H9 (cell line): ENCODE measurements around the gene CRMP1. TPM values are rescaled to one million over a fixed set of nuclear protein-coding genes. Genes with fewer than 3 reads are reported as not detected.

ENCODE experiments used
- DNase-seq: peaks from one replicate; pipeline ENCODE4 v3.0.0-alpha.2; 2017
- H2AFZ ChIP-seq: one replicate; pipeline ENCODE4 v1.6.1; 2013; ENCODE audit warnings: mild to moderate bottlenecking, low read length, control low read depth, moderate library complexity
- H2AK5ac ChIP-seq: 2 replicates; pipeline ENCODE4 v1.6.1; 2013; ENCODE audit warnings: low read length, control low read depth, mixed read lengths; ENCODE audit not compliant: insufficient read length
- H2BK120ac ChIP-seq: one replicate; pipeline ENCODE4 v1.6.1; 2013; ENCODE audit warnings: low read depth, mild to moderate bottlenecking, low read length, control low read depth, inconsistent platforms; ENCODE audit not compliant: poor library complexity, severe bottlenecking
- H2BK12ac ChIP-seq: 2 replicates; pipeline ENCODE4 v1.6.1; 2013; ENCODE audit warnings: low read length, control low read depth, mixed read lengths, low read depth; ENCODE audit not compliant: insufficient read length
- H2BK15ac ChIP-seq: 2 replicates; pipeline ENCODE4 v1.6.1; 2013; ENCODE audit warnings: low read depth, low read length, control low read depth
- H2BK20ac ChIP-seq: one replicate; pipeline ENCODE4 v1.6.1; 2013; ENCODE audit warnings: low read depth, mild to moderate bottlenecking, low read length, control low read depth, inconsistent platforms; ENCODE audit not compliant: poor library complexity, severe bottlenecking
- H2BK5ac ChIP-seq: 2 replicates; pipeline ENCODE4 v1.6.1; 2013; ENCODE audit warnings: low read length, control low read depth, mixed read lengths; ENCODE audit not compliant: insufficient read length
- H3K14ac ChIP-seq: 2 replicates; pipeline ENCODE4 v1.6.1; 2013; ENCODE audit warnings: low read length, control low read depth; ENCODE audit not compliant: insufficient read depth
- H3K18ac ChIP-seq: 2 replicates; pipeline ENCODE4 v1.6.1; 2013; ENCODE audit warnings: low read depth, mild to moderate bottlenecking, mixed read lengths, low read length, control low read depth; ENCODE audit not compliant: insufficient read length
- H3K23ac ChIP-seq: 2 replicates; pipeline ENCODE4 v1.6.1; 2013; ENCODE audit warnings: low read length, control low read depth, mixed read lengths, low read depth; ENCODE audit not compliant: insufficient read length
- H3K23me2 ChIP-seq: 2 replicates; pipeline ENCODE4 v1.6.1; 2013; ENCODE audit warnings: low read depth, mild to moderate bottlenecking, mixed read lengths, low read length, control low read depth; ENCODE audit not compliant: insufficient read length, poor library complexity, severe bottlenecking
- H3K27ac ChIP-seq: 2 replicates; pipeline ENCODE4 v1.5.1; 2013; ENCODE audit warnings: low read length, control low read depth, mixed read lengths, low read depth; ENCODE audit not compliant: insufficient read length
- H3K27me3 ChIP-seq: 2 replicates; pipeline ENCODE4 v1.6.1; 2013; ENCODE audit warnings: low read length, control low read depth, inconsistent platforms; ENCODE audit not compliant: insufficient read depth
- H3K4ac ChIP-seq: 2 replicates; pipeline ENCODE4 v1.6.1; 2013; ENCODE audit warnings: low read depth, mild to moderate bottlenecking, control low read depth, inconsistent platforms, low read length, moderate library complexity
- H3K4me1 ChIP-seq: 2 replicates; pipeline ENCODE4 v1.6.1; 2013; ENCODE audit warnings: low read length, control low read depth, inconsistent platforms; ENCODE audit not compliant: insufficient read depth
- H3K4me2 ChIP-seq: 2 replicates; pipeline ENCODE4 v1.6.1; 2013; ENCODE audit warnings: low read length, control low read depth, mixed read lengths; ENCODE audit not compliant: insufficient read length, insufficient read depth
- H3K56ac ChIP-seq: 2 replicates; pipeline ENCODE4 v1.6.1; 2013; ENCODE audit warnings: low read depth, mild to moderate bottlenecking, mixed read lengths, low read length, control low read depth; ENCODE audit not compliant: insufficient read length
- H3K79me1 ChIP-seq: 2 replicates; pipeline ENCODE4 v1.6.1; 2013; ENCODE audit warnings: low read depth, mild to moderate bottlenecking, moderate library complexity, low read length, control low read depth, inconsistent platforms; ENCODE audit not compliant: insufficient read depth, poor library complexity, severe bottlenecking
- H3K79me2 ChIP-seq: 2 replicates; pipeline ENCODE4 v1.6.1; 2013; ENCODE audit warnings: low read length, control low read depth, inconsistent platforms; ENCODE audit not compliant: insufficient read depth
- H3K9ac ChIP-seq: 2 replicates; pipeline ENCODE4 v1.6.1; 2013; ENCODE audit warnings: low read length, control low read depth, mixed read lengths; ENCODE audit not compliant: insufficient read length; ENCODE audit errors: extremely low read depth
- H3K9me3 ChIP-seq: one replicate; pipeline ENCODE4 v1.6.1; 2013; ENCODE audit warnings: low read depth, low read length, inconsistent platforms; ENCODE audit not compliant: control insufficient read depth
- H3T11ph ChIP-seq: one replicate; pipeline ENCODE4 v1.6.1; 2013; ENCODE audit warnings: mild to moderate bottlenecking, low read length, control low read depth, inconsistent platforms
- H4K20me1 ChIP-seq: one replicate; pipeline ENCODE4 v1.6.1; 2013; ENCODE audit not compliant: control insufficient read depth, insufficient read length, insufficient read depth
- H4K5ac ChIP-seq: 2 replicates; pipeline ENCODE4 v1.6.1; 2013; ENCODE audit warnings: low read depth, mild to moderate bottlenecking, mixed read lengths, low read length, control low read depth; ENCODE audit not compliant: insufficient read length
- H4K8ac ChIP-seq: replicated peaks from 2 replicates; pipeline ENCODE4 v1.6.1; 2013; ENCODE audit warnings: low read length, control low read depth, mixed read lengths, low read depth; ENCODE audit not compliant: insufficient read length
- H4K91ac ChIP-seq: 2 replicates; pipeline ENCODE4 v1.6.1; 2013; ENCODE audit warnings: low read depth, mild to moderate bottlenecking, moderate library complexity, mixed read lengths, low read length, control low read depth; ENCODE audit not compliant: insufficient read length
- H3K27ac Mint-ChIP-seq, 3 experiments: 2 replicates in 2 of 3; 3 replicates in 1 of 3; pipeline ENCODE4 v1.8.0; 2020 to 2021; ENCODE audit warnings: mixed read lengths in 3 of 3, mild to moderate bottlenecking in 1 of 3, moderate library complexity in 1 of 3
- H3K27me3 Mint-ChIP-seq: 2 replicates; pipeline ENCODE4 v1.8.0; 2021; ENCODE audit warnings: low read depth, mild to moderate bottlenecking, moderate library complexity, mixed read lengths
- H3K36me3 Mint-ChIP-seq, 3 experiments: 2 replicates in 2 of 3; 3 replicates in 1 of 3; pipeline ENCODE4 v1.8.0; 2020 to 2021; ENCODE audit warnings: low read depth in 3 of 3, mixed read lengths in 3 of 3; ENCODE audit not compliant: insufficient read depth in 1 of 3
- H3K4me1 Mint-ChIP-seq, 2 experiments: 2 replicates each; pipeline ENCODE4 v1.8.0; 2020; ENCODE audit warnings: mixed read lengths in 2 of 2
- H3K4me3 Mint-ChIP-seq, 2 experiments: 2 replicates in 1 of 2; 3 replicates in 1 of 2; pipeline ENCODE4 v1.8.0; 2020 to 2021; ENCODE audit warnings: mild to moderate bottlenecking in 2 of 2, mixed read lengths in 2 of 2, moderate library complexity in 1 of 2
- H3K9me3 Mint-ChIP-seq, 2 experiments: 2 replicates in 1 of 2; 3 replicates in 1 of 2; pipeline ENCODE4 v1.8.0; 2020; ENCODE audit warnings: mild to moderate bottlenecking in 2 of 2, mixed read lengths in 2 of 2, moderate library complexity in 1 of 2
- CTCF ChIP-seq: fragments of 200-600 bp; sonication (generic); conservative IDR thresholded peaks from 3 replicates; pipeline ENCODE4 v1.8.0; 2021; ENCODE audit warnings: antibody characterized with exemption, mild to moderate bottlenecking
- WGBS: extraction: QIAGEN DNeasy Blood & Tissue Kit; methylation state at CpG from one replicate; pipeline ENCODE4 v1.1.7; 2013; ENCODE audit warnings: missing lambda C conversion rate, low lambda C conversion rate, mixed read lengths; ENCODE audit not compliant: insufficient read length; ENCODE audit errors: extremely low coverage; 5-methylcytosine and 5-hydroxymethylcytosine counted together
- total RNA-seq: library from RNA; stranded (reverse); gene quantifications from 2 replicates; pipeline ENCODE4 v1.2.1, GENCODE V29; 2021

Gene CRMP1
- total RNA-seq, 1 experiment from 2014 or later, result 71.6 TPM

GRCh38 chr4:5932035-5932568 is 39.2 kb upstream of the CRMP1 start:
- no peak overlapping the region for H3K27ac ChIP-seq
- no peak overlapping the region for H3T11ph ChIP-seq
- H2AFZ ChIP-seq, result no peak overlapping the region
- H3K9me3 Mint-ChIP-seq, result no peaks in the 10 kb centered on the region
- no peak overlapping the region for H2BK12ac ChIP-seq
- no peak overlapping the region for H3K4me2 ChIP-seq
- H2BK5ac ChIP-seq, result no peak overlapping the region
- H3K18ac ChIP-seq, result no peak overlapping the region
- WGBS, result no CpG with 5 or more reads among the region's 12 CpGs
- H4K5ac ChIP-seq, result no peak overlapping the region
- no peak overlapping the region for H2BK15ac ChIP-seq
- H3K27me3 Mint-ChIP-seq, result peaks cover 42% of the 10 kb centered on the region
- no peaks in the 10 kb centered on the region for H3K79me1 ChIP-seq
- H3K4ac ChIP-seq, result no peak overlapping the region
- H2BK20ac ChIP-seq, result no peak overlapping the region
- no peak overlapping the region for H2AK5ac ChIP-seq
- no peak for DNase-seq
- no peak overlapping the region; the same call in 1 of the 2 replicates for H3K14ac ChIP-seq
- no peaks in the 10 kb centered on the region for H3K36me3 Mint-ChIP-seq
- H2BK120ac ChIP-seq, result no peak overlapping the region
- no peaks in the 10 kb centered on the region for H3K9me3 ChIP-seq
- no peak overlapping the region for H3K56ac ChIP-seq
- no peak overlapping the region for H3K27ac Mint-ChIP-seq
- no peaks in the 10 kb centered on the region for H3K27me3 ChIP-seq
- no peak overlapping the region for H3K9ac ChIP-seq
- TF ChIP-seq CTCF, result no peak
- no peak overlapping the region for H4K91ac ChIP-seq
- peaks cover 3% of the 10 kb centered on the region; the same call in 1 of the 2 replicates for H3K4me1 ChIP-seq
- H4K8ac ChIP-seq, result no peak overlapping the region
- no peaks in the 10 kb centered on the region for H3K23me2 ChIP-seq
- no peak overlapping the region for H3K4me3 Mint-ChIP-seq
- no peaks in the 10 kb centered on the region for H4K20me1 ChIP-seq
- peaks cover 8 to 15% of the 10 kb centered on the region in 2 experiments for H3K4me1 Mint-ChIP-seq
- H3K79me2 ChIP-seq, result no peaks in the 10 kb centered on the region
- H3K23ac ChIP-seq, result no peak overlapping the region
